Measurements from ENCODE around the gene SREBF2.

Gene SREBF2

DNA sequence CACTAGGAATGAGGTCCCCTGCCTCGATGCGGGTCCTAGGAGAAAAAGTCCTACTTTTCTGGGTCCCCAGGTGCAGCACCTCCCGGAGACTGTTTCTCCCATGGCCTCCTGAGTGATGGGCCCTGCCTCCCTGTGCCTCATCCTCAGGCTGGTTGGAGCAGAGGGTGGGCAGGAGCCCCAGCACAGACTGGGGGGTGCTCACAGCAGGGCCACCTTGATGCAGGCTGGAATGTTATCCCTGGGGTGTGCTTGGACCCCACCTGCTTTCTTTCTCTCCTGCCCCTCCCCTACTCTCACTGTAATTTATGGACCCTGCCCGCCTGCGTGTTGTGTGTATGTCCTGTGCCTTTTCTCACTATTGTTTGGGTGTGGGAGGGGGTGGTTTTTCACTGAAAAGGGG lies 73.9 kb downstream of the SREBF2 start:
- Mint-ChIP-seq H3K27ac (no peak overlapping the region), H3K36me3 (ENCODE audit: low read depth) (peaks cover 18% of the 10 kb centered on the region), H3K9me3 (no peaks in the 10 kb centered on the region), H3K4me3 (no peak overlapping the region), H3K27me3 (ENCODE audit: low read depth) (peaks cover 39% of the 10 kb centered on the region), H3K4me1 (peaks cover 5% of the 10 kb centered on the region)
- TF ChIP-seq, protein P1, sequence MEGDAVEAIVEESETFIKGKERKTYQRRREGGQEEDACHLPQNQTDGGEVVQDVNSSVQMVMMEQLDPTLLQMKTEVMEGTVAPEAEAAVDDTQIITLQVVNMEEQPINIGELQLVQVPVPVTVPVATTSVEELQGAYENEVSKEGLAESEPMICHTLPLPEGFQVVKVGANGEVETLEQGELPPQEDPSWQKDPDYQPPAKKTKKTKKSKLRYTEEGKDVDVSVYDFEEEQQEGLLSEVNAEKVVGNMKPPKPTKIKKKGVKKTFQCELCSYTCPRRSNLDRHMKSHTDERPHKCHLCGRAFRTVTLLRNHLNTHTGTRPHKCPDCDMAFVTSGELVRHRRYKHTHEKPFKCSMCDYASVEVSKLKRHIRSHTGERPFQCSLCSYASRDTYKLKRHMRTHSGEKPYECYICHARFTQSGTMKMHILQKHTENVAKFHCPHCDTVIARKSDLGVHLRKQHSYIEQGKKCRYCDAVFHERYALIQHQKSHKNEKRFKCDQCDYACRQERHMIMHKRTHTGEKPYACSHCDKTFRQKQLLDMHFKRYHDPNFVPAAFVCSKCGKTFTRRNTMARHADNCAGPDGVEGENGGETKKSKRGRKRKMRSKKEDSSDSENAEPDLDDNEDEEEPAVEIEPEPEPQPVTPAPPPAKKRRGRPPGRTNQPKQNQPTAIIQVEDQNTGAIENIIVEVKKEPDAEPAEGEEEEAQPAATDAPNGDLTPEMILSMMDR (IDR thresholded peaks at IDR 0.05; ENCODE audit: unreplicated experiment in 3 of 3): no peak

DNA sequence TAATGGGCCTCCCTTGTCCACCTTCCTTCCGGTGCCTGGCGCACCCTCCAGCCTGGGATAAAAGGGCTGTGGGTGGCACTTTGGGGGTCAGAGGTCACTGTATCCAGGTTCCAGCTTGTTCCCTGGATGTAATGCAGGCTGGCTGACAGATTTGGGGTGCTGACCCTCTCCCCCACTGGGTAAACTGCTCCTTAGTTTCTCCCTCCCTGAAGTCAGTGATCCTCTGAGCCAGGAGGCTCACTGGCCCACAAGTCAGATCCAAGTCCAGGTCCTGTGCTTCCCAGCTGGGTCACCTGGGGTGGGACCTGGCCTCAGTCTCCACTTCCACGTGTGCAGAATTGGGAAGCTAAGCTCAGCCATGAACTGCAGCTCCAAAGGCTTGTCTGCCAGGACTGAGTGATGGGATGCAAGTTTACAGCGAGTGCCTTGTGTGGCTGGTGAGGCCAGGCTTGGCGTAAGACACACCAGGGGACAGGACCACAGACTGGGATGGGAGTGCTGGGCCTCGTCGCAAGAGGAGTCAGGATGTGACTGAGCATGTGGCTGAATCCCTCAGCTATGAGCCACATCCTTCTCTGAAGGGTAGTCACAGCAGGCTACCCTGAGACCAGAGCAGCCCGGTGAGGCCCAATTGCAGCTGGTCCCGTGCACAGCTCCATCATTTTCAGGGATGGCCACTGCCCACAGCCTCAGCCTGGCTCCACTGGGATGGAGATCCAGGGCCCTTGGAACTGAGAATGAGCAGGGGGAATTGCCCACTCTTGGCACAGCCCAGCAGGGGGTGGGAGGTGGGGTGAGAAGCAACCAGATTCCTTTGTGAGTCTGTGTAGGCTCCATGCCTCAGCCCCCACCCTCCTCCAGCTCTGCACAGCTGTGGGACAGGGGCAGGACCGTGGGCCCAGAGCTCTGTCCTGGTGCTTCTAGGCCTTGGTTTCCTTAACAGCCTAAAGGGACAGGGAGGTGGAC lies 74.8 kb downstream of the SREBF2 start:
- no peak overlapping the region for H3K4me3 Mint-ChIP-seq
- H3K36me3 Mint-ChIP-seq (ENCODE audit: low read depth): peaks cover 14% of the 10 kb centered on the region
- TF ChIP-seq, protein P1 (IDR thresholded peaks at IDR 0.05; ENCODE audit: unreplicated experiment in 3 of 3): no peak
- H3K27me3 Mint-ChIP-seq (ENCODE audit: low read depth): peaks cover 48% of the 10 kb centered on the region
- peaks cover 5% of the 10 kb centered on the region for H3K4me1 Mint-ChIP-seq
- H3K27ac Mint-ChIP-seq: no peak overlapping the region
- H3K9me3 Mint-ChIP-seq: no peaks in the 10 kb centered on the region

DNA sequence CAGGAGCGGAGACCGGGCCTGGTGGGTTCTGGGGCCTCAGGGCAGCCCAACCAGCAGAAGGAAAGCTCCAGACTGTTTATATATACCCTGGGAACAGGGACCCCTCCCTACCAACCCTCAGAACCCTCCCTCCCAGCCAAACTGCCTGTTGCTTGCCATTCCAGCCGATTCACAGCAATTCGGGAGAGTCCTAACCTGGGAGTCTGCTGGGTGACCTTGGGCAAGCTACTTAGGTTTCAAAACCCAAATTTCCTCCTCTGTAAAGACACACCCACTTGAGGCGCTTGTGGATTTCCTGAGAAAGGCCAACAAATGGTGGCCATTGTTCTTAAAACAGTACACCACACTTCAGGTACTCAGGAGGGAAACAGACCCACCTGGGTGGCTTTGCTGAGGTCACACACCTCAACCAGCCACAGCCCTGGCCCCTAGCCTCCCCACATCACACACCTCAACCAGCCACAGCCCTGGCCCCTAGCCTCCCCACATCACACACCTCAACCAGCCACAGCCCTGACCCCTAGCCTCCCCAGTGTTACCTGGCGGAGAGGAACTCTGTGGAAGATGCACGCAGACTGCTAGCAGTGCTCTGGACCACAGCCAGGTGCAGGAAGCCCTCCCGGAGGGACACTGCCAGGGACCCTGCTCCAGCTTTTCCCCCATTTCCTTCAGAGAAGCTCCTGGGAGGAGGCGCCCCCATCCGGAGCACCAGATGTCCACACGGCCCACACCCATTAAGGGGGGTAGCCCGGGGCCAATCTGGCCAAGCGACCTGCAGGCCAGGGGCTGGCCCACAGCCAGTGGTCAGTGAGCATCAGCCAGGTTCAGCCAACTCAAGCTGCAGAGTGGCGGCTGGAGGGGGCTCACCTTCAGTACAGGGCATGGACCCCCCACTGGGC lies 75.8 kb downstream of the SREBF2 start:
- H3K36me3 Mint-ChIP-seq (ENCODE audit: low read depth): peaks cover 14% of the 10 kb centered on the region
- TF ChIP-seq, protein P1 (IDR thresholded peaks at IDR 0.05; ENCODE audit: unreplicated experiment in 3 of 3): no peak
- H3K27ac Mint-ChIP-seq: no peak overlapping the region
- H3K27me3 Mint-ChIP-seq (ENCODE audit: low read depth): peaks cover 58% of the 10 kb centered on the region
- H3K4me3 Mint-ChIP-seq: no peak overlapping the region
- H3K9me3 Mint-ChIP-seq: no peaks in the 10 kb centered on the region
- peaks cover 5% of the 10 kb centered on the region for H3K4me1 Mint-ChIP-seq

DNA sequence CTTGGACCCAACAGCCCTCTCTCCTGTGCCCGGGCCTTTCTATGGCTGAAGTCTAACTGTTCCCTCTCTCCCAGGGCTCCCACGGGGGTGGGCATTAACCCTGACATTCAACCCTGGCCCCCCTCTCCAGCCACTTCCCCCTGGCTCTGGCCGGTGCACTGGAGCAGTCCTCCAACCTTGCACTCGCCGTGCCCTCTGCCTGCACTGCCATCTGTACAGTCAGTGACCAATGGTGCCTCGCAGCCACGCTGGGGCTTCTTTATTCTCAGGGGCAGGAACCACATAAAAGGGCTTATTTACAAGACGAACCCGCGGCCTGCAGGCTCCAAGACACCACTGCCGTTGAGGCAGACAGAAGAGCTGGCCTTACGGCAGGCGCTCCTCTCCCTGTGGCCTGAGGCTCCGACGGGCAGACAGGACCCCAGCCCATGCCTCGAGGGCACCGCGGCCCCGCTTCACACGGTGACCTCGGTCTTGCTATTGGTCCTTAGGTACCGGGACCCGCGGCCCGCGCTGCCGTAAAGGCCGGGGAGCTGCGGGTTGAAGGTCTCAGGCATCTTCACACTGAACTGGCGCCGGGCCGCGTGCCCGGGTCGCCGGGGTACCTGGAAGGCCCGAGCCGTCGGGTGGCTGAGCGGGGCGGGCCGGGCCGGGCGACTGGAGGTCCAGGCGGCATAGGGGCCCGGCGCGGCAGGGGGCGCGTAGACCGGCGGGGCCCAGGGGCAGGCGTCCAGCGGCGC lies 76.6 kb downstream of the SREBF2 start:
- peaks cover 5% of the 10 kb centered on the region for H3K4me1 Mint-ChIP-seq
- no peaks in the 10 kb centered on the region for H3K9me3 Mint-ChIP-seq
- TF ChIP-seq, protein P1 (IDR thresholded peaks at IDR 0.05; ENCODE audit: unreplicated experiment in 3 of 3): no peak
- H3K36me3 Mint-ChIP-seq (ENCODE audit: low read depth): peaks cover 10% of the 10 kb centered on the region
- peaks cover 62% of the 10 kb centered on the region for H3K27me3 Mint-ChIP-seq (ENCODE audit: low read depth)
- no peak overlapping the region for H3K27ac Mint-ChIP-seq
- peak overlapping the region; percentile 23 to 64 (median 46) for H3K4me3 Mint-ChIP-seq

DNA sequence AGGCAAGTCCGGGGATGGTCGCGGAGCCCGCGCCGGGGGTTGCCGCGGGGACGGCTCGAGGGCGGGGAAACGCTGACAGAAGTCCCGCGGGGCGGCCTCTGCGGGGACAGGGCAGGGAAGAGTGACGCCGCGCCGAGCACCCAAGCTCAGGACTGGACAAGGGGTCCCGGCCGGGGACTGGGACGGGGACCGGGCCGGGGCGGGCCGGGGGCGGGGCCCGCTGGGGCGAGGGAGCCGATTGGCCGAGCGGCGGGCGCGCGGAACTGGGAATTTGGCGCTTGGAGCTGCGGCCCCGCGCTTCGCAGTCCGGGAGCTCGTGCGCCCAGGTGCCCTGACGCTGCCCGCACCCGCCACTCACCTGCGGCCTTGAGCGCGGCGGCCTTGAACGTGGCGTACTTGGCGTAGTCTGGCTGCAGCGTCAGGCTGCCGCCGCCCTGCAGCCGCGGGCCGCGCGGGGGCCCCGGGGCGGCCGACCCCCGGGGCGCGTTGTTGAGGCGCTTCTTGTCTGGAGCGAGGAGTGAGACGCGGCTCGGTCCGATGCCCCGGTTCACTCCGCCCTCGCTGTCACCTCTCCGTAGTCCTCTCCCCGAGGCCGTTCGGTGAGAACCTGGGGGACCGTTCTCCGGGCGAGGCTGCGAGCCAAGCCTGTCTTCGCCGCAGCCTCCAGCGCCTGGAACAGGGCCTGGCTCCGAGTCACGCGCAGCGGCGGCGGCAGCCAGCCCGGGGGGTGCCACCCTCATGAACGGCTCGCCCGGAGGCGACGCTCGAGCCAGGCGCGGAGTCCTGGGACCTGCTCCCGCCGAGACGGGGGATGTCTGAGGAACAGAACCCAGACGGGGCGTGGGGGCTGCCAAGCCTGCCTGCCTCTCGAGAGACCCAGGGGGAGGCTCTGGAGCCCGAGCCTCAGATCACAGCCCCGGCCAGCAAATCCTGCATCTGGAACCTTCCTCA lies 77.4 kb downstream of the SREBF2 start:
- H3K4me3 Mint-ChIP-seq: no peak overlapping the region
- no peak overlapping the region for H3K27ac Mint-ChIP-seq
- peaks cover 66% of the 10 kb centered on the region for H3K27me3 Mint-ChIP-seq (ENCODE audit: low read depth)
- peaks cover 10% of the 10 kb centered on the region for H3K36me3 Mint-ChIP-seq (ENCODE audit: low read depth)
- H3K9me3 Mint-ChIP-seq: no peaks in the 10 kb centered on the region
- peaks cover 5% of the 10 kb centered on the region for H3K4me1 Mint-ChIP-seq
- TF ChIP-seq, protein P1 (IDR thresholded peaks at IDR 0.05; ENCODE audit: unreplicated experiment in 3 of 3): no peak

Measured in nephron (organoid).